ENCODE data around the gene C16orf92. TPM values are rescaled to one million over a fixed set of nuclear protein-coding genes. Genes with fewer than 3 reads are reported as not detected.
"Not testable (repeated sequence)": the region's sequence is repeated elsewhere in the genome, so short reads cannot be mapped to it uniquely, and the experiment has no call there.

The C16orf92 gene
- total and polyA plus RNA-seq, 2 donors from 2014 or later: not detected

DNA sequence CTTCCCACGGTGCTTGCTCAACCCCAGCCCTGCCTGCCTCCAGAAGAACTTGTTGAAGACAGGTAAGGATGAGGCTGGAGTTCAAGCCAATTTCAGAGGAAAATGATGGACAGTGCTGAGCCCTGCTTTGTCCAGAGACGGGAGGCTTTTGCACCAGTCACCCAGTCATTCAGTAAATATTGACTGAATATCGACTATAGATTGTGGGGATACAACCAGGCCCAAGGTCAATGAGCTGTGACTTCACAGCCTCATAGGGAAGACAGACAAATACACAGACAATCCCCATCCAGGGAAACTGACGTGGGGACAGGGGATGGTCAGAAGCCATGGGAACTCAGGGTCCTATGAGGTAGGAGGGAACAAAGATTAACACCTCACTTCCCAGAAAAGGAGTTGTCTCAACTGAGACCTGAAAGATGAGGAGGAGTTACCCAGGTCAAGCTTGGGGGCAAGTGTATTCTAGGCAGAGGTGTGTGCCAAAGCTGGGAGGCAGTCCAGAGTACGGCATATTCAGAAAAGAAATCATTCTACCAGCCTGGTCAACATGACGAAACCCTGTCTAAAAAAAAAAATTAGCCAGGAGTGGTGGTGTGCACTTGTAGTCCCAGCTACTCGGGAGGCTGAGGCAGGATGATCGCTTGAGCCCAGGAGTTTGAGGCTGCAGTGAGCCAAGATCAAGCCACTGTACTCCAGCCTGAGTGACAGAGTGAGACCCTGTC is 6.3 kb upstream of the C16orf92 start:
- FAIRE-seq: no peak
- Histone ChIP-seq H3K36me3 (ENCODE audit: control insufficient read depth in 2 of 3, insufficient read depth in 3 of 3, low read length in 3 of 3) (no peaks in the 10 kb centered on the region), H3K27ac (ENCODE audit: low read depth in 2 of 2, low read length in 2 of 2) (no peak overlapping the region), H3K4me1 (ENCODE audit: control insufficient read depth in 2 of 3, insufficient read depth in 2 of 3, low read depth in 1 of 3, low read length in 3 of 3) (peaks cover 0 to 7% (median 0%) of the 10 kb centered on the region in 3 donors), H3K4me3 (ENCODE audit: low read length in 3 of 3) (no peak overlapping the region), H3K9ac (ENCODE audit: low read length in 3 of 3) (no peak overlapping the region), H3K9me3 (ENCODE audit: control insufficient read depth in 2 of 3, insufficient read depth in 1 of 3, low read length in 3 of 3) (no peaks in the 10 kb centered on the region), H3K27me3 (ENCODE audit: control insufficient read depth, insufficient read depth, low read length) (no peaks in the 10 kb centered on the region)
- intact Hi-C loops (cut with DNase I): no loop called here
- no peak for DNase-seq
- TF ChIP-seq, protein P1, sequence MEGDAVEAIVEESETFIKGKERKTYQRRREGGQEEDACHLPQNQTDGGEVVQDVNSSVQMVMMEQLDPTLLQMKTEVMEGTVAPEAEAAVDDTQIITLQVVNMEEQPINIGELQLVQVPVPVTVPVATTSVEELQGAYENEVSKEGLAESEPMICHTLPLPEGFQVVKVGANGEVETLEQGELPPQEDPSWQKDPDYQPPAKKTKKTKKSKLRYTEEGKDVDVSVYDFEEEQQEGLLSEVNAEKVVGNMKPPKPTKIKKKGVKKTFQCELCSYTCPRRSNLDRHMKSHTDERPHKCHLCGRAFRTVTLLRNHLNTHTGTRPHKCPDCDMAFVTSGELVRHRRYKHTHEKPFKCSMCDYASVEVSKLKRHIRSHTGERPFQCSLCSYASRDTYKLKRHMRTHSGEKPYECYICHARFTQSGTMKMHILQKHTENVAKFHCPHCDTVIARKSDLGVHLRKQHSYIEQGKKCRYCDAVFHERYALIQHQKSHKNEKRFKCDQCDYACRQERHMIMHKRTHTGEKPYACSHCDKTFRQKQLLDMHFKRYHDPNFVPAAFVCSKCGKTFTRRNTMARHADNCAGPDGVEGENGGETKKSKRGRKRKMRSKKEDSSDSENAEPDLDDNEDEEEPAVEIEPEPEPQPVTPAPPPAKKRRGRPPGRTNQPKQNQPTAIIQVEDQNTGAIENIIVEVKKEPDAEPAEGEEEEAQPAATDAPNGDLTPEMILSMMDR (IDR thresholded peaks at IDR 0.05; ENCODE audit: borderline replicate concordance, extremely low read depth, insufficient read depth): no peak

DNA sequence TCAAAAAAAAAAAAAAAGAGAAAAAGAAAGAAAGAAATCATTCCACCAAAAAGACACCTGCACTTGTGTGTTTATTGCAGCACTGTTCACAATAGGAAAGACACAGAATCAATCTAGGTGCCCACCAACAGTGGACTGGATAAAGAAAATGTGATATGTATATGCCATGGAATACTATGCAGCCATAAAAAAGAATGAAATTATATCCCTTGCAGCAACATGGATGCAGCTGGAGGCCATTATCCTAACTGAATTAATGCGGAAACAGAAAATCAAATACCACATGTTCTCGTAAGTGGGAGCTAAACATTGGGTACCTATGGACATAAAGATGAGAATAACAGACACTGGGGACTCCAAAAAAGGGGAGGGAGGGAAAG is 5.7 kb upstream of the C16orf92 start:
- DNase-seq (no peak), FAIRE-seq (no peak)
- H3K36me3 ChIP-seq (ENCODE audit: control insufficient read depth in 2 of 3, insufficient read depth in 3 of 3, low read length in 3 of 3): no peaks in the 10 kb centered on the region
- no peak overlapping the region for H3K27ac ChIP-seq (ENCODE audit: low read depth in 2 of 2, low read length in 2 of 2)
- no peak overlapping the region for H3K4me3 ChIP-seq (ENCODE audit: low read length in 3 of 3)
- H3K4me1 ChIP-seq (ENCODE audit: control insufficient read depth in 2 of 3, insufficient read depth in 2 of 3, low read depth in 1 of 3, low read length in 3 of 3): peaks cover 0 to 8% (median 0%) of the 10 kb centered on the region in 3 donors
- TF ChIP-seq, protein P1 (IDR thresholded peaks at IDR 0.05; ENCODE audit: borderline replicate concordance, extremely low read depth, insufficient read depth): no peak
- no peaks in the 10 kb centered on the region for H3K9me3 ChIP-seq (ENCODE audit: control insufficient read depth in 2 of 3, insufficient read depth in 1 of 3, low read length in 3 of 3)
- intact Hi-C loops (cut with DNase I): no loop called here
- H3K9ac ChIP-seq (ENCODE audit: low read length in 3 of 3): no peak overlapping the region
- no peaks in the 10 kb centered on the region for H3K27me3 ChIP-seq (ENCODE audit: control insufficient read depth, insufficient read depth, low read length)

DNA sequence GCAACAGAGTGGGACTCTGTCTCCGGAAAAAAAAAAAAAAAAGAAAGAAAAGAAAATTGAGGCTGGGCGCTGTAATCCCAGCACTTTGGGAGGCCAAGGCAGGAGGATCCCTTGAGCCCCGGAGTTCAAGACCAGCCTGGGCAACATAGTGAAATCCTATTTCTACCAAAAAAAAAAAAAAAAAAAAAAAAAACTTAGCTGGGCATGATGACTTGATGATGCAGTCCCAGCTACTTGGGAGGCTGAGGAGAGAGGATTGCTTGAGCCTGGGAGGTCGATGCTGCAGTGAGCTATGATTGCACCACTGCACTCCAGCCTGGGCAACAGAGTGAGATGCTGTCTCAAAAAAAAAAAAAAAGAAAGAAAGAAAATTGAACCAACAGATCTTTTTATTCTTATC is 5.1 kb upstream of the C16orf92 start:
- FAIRE-seq; H3K9me3 ChIP-seq (ENCODE audit: control insufficient read depth in 2 of 3, insufficient read depth in 1 of 3, low read length in 3 of 3); intact Hi-C loops (cut with DNase I); H3K4me1 ChIP-seq (ENCODE audit: control insufficient read depth in 2 of 3, insufficient read depth in 2 of 3, low read depth in 1 of 3, low read length in 3 of 3); H3K4me3 ChIP-seq (ENCODE audit: low read length in 3 of 3); DNase-seq; H3K27me3 ChIP-seq (ENCODE audit: control insufficient read depth, insufficient read depth, low read length); H3K36me3 ChIP-seq (ENCODE audit: control insufficient read depth in 2 of 3, insufficient read depth in 3 of 3, low read length in 3 of 3); H3K27ac ChIP-seq (ENCODE audit: low read depth in 2 of 2, low read length in 2 of 2); H3K9ac ChIP-seq (ENCODE audit: low read length in 3 of 3): not testable (repeated sequence)

DNA sequence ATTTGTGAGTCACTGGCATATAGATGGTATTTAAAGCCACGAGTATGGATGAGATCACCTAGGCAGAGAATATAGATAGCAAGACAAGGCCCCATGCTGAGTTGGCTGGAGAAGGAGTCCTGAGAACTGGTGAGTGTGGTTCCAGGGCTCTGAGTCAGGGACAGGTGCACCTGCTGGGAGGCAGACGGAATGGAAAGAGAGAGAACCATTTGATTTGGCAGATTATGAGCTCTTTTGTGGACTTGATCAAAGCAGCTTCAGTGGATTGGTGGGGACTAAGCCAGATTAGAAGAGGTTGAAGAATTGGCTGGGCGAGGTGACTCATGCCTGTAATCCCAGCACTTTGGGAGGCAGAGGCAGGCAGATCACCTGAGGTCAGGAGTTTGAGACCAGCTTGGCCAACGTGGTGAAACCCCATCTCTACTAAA is 4.3 kb upstream of the C16orf92 start:
- H3K4me3 ChIP-seq (ENCODE audit: low read length in 3 of 3): no peak overlapping the region
- intact Hi-C loops (cut with DNase I): no loop called here
- H3K27ac ChIP-seq (ENCODE audit: low read depth in 2 of 2, low read length in 2 of 2): no peak overlapping the region
- no peaks in the 10 kb centered on the region for H3K27me3 ChIP-seq (ENCODE audit: control insufficient read depth, insufficient read depth, low read length)
- H3K9me3 ChIP-seq (ENCODE audit: control insufficient read depth in 2 of 3, insufficient read depth in 1 of 3, low read length in 3 of 3): no peaks in the 10 kb centered on the region
- TF ChIP-seq, protein P1 (IDR thresholded peaks at IDR 0.05; ENCODE audit: borderline replicate concordance, extremely low read depth, insufficient read depth): no peak
- no peaks in the 10 kb centered on the region for H3K36me3 ChIP-seq (ENCODE audit: control insufficient read depth in 2 of 3, insufficient read depth in 3 of 3, low read length in 3 of 3)
- peaks cover 0 to 8% (median 0%) of the 10 kb centered on the region in 3 donors for H3K4me1 ChIP-seq (ENCODE audit: control insufficient read depth in 2 of 3, insufficient read depth in 2 of 3, low read depth in 1 of 3, low read length in 3 of 3)
- FAIRE-seq: no peak
- no peak for DNase-seq
- H3K9ac ChIP-seq (ENCODE audit: low read length in 3 of 3): no peak overlapping the region

Data from kidney (tissue), 14 donors.